ENCODE results near the gene ESR1. TPM values are rescaled to one million over a fixed set of nuclear protein-coding genes. Genes with fewer than 3 reads are reported as not detected.

The ESR1 gene
- total RNA-seq, 2 donors from 2014 or later, result 4.9 TPM

DNA sequence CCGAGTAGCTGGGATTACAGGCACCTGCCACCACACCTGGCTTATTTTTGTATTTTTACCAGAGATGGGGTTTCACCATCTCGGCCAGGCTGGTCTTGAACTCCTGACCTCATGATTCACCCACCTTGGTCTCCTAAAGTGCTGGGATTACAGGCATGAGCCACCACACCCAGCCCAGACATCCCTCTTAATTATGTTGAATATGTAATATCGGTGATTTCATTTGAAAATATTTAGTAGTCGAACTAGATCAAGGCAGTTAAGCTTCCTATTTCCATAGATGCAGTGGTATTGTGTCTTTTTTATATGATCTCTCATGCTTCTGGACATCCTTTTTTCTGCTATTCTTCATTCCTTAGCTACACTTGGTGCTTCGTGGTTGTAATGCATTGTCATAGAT, 29.7 kb downstream of the ESR1 start:
- no peak overlapping the region for H3K27ac ChIP-seq
- H3K9me3 ChIP-seq, result no peaks in the 10 kb centered on the region
- ATAC-seq (ENCODE audit: insufficient number of reproducible peaks, low FRiP score, low read depth) (no peak), DNase-seq (ENCODE audit: low spot score) (no peak)
- TF ChIP-seq, protein P1, sequence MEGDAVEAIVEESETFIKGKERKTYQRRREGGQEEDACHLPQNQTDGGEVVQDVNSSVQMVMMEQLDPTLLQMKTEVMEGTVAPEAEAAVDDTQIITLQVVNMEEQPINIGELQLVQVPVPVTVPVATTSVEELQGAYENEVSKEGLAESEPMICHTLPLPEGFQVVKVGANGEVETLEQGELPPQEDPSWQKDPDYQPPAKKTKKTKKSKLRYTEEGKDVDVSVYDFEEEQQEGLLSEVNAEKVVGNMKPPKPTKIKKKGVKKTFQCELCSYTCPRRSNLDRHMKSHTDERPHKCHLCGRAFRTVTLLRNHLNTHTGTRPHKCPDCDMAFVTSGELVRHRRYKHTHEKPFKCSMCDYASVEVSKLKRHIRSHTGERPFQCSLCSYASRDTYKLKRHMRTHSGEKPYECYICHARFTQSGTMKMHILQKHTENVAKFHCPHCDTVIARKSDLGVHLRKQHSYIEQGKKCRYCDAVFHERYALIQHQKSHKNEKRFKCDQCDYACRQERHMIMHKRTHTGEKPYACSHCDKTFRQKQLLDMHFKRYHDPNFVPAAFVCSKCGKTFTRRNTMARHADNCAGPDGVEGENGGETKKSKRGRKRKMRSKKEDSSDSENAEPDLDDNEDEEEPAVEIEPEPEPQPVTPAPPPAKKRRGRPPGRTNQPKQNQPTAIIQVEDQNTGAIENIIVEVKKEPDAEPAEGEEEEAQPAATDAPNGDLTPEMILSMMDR (IDR thresholded peaks at IDR 0.05), result no peak
- H3K36me3 ChIP-seq, result no peaks in the 10 kb centered on the region
- H3K4me3 ChIP-seq, result no peak overlapping the region
- no peaks in the 10 kb centered on the region for H3K27me3 ChIP-seq (replicated peaks; ENCODE audit: insufficient read depth)
- H3K4me1 ChIP-seq (ENCODE audit: control insufficient read depth in 1 of 2, low read depth in 2 of 2), result no peaks in the 10 kb centered on the region

DNA sequence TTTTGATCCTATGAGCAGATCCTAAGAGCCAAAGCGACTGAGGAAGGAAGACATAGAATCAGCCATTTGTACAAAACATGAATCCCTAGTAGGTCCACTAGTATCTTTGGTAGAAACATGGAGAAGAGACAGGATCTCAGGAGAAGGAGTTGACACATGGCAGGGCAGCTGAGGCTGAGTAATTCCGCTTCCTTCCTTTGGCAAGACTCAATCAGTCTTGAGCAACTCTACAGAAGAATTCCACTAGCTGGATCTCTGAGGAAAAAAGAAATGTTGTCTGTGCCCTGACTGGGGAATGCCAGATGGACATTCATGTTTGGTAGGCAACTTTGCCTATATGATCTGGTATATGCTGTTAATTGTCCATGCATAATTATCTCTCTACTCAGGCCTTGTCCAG, 35.3 kb downstream of the ESR1 start:
- no peak for ATAC-seq (ENCODE audit: insufficient number of reproducible peaks, low FRiP score, low read depth)
- H3K27ac ChIP-seq, result no peak overlapping the region
- no peaks in the 10 kb centered on the region for H3K9me3 ChIP-seq
- no peaks in the 10 kb centered on the region for H3K36me3 ChIP-seq
- TF ChIP-seq, protein P1 (IDR thresholded peaks at IDR 0.05), result no peak
- no peak for DNase-seq (ENCODE audit: low spot score)
- no peak overlapping the region for H3K4me3 ChIP-seq
- no peaks in the 10 kb centered on the region for H3K4me1 ChIP-seq (ENCODE audit: control insufficient read depth in 1 of 2, low read depth in 2 of 2)
- no peaks in the 10 kb centered on the region for H3K27me3 ChIP-seq (replicated peaks; ENCODE audit: insufficient read depth)

DNA sequence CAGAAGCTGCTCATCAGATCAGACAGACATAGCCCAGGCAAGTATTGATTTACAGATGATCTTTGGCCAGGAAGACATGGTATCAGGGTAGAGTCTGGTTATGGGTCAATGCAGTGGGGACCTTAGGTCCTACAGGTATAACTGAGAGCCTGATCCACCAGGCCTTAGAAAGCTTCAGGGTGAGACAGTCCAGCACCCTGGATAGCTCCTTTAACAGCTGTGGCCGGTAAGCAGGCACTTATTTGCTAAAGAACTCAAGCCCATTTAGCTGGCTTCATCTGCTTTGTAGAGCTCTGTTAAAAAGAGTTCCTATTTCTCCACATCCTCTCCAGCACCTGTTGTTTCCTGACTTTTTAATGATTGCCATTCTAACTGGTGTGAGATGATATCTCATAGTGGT, 39.6 kb downstream of the ESR1 start:
- Histone ChIP-seq H3K9me3 (no peaks in the 10 kb centered on the region), H3K36me3 (no peaks in the 10 kb centered on the region), H3K27ac (no peak overlapping the region), H3K27me3 (replicated peaks; ENCODE audit: insufficient read depth) (no peaks in the 10 kb centered on the region), H3K4me3 (no peak overlapping the region), H3K4me1 (ENCODE audit: control insufficient read depth in 1 of 2, low read depth in 2 of 2) (no peaks in the 10 kb centered on the region)
- DNase-seq (ENCODE audit: low spot score) (no peak), ATAC-seq (ENCODE audit: insufficient number of reproducible peaks, low FRiP score, low read depth) (no peak)
- TF ChIP-seq, protein P1 (IDR thresholded peaks at IDR 0.05), result no peak

DNA sequence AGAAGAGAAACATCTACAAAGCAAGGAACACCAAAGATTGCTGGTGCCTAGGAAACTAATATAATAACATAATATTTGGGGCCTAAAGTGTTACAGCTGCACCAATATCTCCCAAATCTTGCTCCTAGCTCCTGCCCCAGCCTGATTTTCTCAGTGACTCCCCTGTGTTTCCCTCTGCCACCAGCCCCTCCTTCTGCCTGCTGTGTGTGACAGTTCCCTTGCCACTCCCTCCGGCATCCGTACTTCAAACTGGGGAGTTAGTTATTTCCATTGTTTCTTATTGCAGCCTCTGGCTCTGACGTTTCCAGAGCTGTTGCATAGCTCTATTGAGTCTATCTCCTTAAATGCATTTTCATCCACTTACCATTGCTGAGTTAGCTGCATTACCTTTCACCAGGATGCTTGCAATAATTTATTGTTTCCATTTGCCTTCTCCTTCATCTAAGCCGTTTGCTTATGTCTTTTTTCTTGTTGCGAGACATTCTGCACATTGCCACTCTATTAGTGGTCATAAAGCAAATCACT, 43.1 kb downstream of the ESR1 start:
- TF ChIP-seq, protein P1 (IDR thresholded peaks at IDR 0.05), result no peak
- H3K27ac ChIP-seq, result no peak overlapping the region
- no peak for ATAC-seq (ENCODE audit: insufficient number of reproducible peaks, low FRiP score, low read depth)

DNA sequence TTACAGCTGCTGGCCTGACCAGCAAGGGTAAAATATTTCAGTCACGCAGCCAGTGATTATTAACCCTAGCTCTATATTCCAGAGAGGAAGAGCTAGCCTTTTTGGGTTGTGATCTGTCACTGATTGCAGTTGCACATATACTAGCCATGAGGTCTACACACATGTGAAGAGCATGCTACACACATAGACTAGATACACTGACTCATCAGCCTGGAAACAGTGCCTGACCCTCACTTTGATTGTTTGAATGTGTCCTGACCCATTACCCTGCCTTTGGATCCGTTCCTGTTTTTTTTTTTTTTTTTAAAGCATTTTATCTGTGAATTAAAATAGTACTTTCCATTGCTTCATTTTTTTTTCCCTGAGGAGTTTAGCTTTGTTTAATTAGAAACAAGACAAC, 50.8 kb downstream of the ESR1 start:
- H3K9me3 ChIP-seq, result no peaks in the 10 kb centered on the region
- H3K36me3 ChIP-seq, result no peaks in the 10 kb centered on the region
- H3K27me3 ChIP-seq (replicated peaks; ENCODE audit: insufficient read depth), result no peaks in the 10 kb centered on the region
- H3K4me3 ChIP-seq, result no peak overlapping the region
- DNase-seq (ENCODE audit: low spot score) (no peak), ATAC-seq (ENCODE audit: insufficient number of reproducible peaks, low FRiP score, low read depth) (no peak)
- H3K4me1 ChIP-seq (ENCODE audit: control insufficient read depth in 1 of 2, low read depth in 2 of 2), result no peaks in the 10 kb centered on the region
- no peak overlapping the region for H3K27ac ChIP-seq
- TF ChIP-seq, protein P1 (IDR thresholded peaks at IDR 0.05), result no peak

More for the DNA sequence above, 43.1 kb downstream of the ESR1 start:
- no peak for DNase-seq (ENCODE audit: low spot score)
- Histone ChIP-seq H3K36me3 (no peaks in the 10 kb centered on the region), H3K27me3 (replicated peaks; ENCODE audit: insufficient read depth) (no peaks in the 10 kb centered on the region), H3K9me3 (no peaks in the 10 kb centered on the region), H3K4me3 (no peak overlapping the region), H3K4me1 (ENCODE audit: control insufficient read depth in 1 of 2, low read depth in 2 of 2) (no peaks in the 10 kb centered on the region)
